ENCODE measurements around the gene GATA2. TPM values are rescaled to one million over a fixed set of nuclear protein-coding genes. Genes with fewer than 3 reads are reported as not detected.

GATA2 gene
- total RNA-seq, 1 donor = 0.72 TPM

DNA sequence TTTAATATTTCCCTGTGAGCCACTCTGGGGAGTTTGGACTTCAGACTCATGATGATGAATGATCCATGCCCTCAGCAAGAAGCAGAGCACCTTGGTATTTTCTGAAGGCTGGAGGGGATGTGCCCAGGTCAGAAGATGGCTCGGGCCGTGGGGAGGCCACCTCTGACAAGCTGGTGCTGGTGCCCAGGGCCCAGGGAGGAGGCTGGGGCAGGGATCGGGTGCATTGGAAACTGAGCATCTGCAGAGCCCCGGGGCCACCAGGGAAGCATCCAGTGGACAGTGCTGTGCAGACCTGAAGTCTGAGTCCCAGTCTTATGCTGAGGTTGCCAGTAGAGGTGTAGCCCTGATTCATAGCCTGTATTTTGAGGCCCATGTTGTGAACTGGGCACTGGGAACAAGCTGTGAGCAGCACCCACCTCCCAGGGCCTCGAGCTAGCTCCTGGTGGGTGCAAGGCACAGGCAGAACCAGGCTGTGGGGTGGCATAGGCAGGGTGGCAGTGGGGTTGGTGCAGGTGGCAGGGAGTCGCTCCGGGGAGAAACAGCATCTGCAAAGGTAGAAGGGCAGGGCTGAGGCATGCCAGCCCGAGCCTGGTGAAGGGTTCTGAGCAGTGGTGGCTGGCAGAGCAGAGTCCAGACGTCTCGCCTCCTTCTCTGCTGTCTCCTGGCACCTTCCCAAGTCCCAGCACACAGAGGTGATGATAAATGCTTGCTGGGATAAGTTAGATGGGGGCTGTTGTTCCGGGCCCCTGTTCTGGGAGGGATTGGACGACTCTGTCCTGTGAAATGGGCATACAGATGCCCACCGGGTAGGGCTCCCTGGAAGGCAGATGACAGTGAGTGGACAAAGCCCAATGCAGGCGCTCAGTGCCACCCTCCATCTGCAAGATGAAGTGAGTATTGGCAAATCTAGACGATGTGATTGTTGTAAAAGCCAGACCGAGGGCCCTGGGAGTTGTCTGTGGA lies 36.9 kb downstream of the GATA2 start:
- Histone ChIP-seq H3K27ac (ENCODE audit: low read depth, low read length) (no peak overlapping the region), H3K27me3 (ENCODE audit: insufficient read depth, low read length) (peaks cover 53% of the 10 kb centered on the region), H3K9me3 (ENCODE audit: low read depth, low read length) (no peaks in the 10 kb centered on the region), H3K4me1 (ENCODE audit: insufficient read depth, low read length) (no peaks in the 10 kb centered on the region), H3K4me3 (ENCODE audit: insufficient read depth, low read length) (no peak overlapping the region), H2AFZ (ENCODE audit: low read length) (no peak overlapping the region), H3K36me3 (ENCODE audit: insufficient read depth, low read length) (no peaks in the 10 kb centered on the region), H4K20me1 (ENCODE audit: insufficient read depth, low read length) (no peaks in the 10 kb centered on the region), H3K4me2 (ENCODE audit: insufficient read depth, low read length) (no peak overlapping the region), H3K79me2 (ENCODE audit: insufficient read depth, low read length) (no peaks in the 10 kb centered on the region)
- TF ChIP-seq, protein P1, sequence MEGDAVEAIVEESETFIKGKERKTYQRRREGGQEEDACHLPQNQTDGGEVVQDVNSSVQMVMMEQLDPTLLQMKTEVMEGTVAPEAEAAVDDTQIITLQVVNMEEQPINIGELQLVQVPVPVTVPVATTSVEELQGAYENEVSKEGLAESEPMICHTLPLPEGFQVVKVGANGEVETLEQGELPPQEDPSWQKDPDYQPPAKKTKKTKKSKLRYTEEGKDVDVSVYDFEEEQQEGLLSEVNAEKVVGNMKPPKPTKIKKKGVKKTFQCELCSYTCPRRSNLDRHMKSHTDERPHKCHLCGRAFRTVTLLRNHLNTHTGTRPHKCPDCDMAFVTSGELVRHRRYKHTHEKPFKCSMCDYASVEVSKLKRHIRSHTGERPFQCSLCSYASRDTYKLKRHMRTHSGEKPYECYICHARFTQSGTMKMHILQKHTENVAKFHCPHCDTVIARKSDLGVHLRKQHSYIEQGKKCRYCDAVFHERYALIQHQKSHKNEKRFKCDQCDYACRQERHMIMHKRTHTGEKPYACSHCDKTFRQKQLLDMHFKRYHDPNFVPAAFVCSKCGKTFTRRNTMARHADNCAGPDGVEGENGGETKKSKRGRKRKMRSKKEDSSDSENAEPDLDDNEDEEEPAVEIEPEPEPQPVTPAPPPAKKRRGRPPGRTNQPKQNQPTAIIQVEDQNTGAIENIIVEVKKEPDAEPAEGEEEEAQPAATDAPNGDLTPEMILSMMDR (IDR thresholded peaks at IDR 0.05; ENCODE audit: extremely low read depth, low read depth, low read length) = no peak
- DNase-seq (ENCODE audit: insufficient read length, low spot score, missing footprints) = no peak

DNA sequence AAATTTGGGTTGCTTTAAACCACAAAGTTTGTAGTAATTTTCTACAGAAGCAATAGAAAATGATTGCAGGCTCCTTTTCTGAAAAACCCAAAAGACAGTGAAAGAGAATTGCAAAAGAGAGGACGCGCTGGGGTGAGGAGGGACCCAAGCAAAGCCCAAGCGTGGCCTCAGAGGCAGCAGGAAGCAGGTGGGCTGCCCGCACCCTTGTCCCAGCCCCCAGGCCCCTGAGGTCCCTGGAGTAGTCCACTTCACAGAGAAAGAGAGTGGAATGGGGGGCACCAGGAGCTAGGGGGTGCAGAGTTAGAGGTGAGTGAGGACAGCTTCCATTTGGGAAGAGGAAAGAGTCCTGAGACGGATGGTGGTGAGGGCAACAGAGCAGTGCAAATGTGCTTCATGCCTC lies 37.9 kb downstream of the GATA2 start:
- Histone ChIP-seq H4K20me1 (ENCODE audit: insufficient read depth, low read length) (no peaks in the 10 kb centered on the region), H3K27me3 (ENCODE audit: insufficient read depth, low read length) (peaks cover 57% of the 10 kb centered on the region), H2AFZ (ENCODE audit: low read length) (no peak overlapping the region), H3K4me1 (ENCODE audit: insufficient read depth, low read length) (no peaks in the 10 kb centered on the region), H3K4me2 (ENCODE audit: insufficient read depth, low read length) (no peak overlapping the region), H3K9me3 (ENCODE audit: low read depth, low read length) (no peaks in the 10 kb centered on the region), H3K36me3 (ENCODE audit: insufficient read depth, low read length) (no peaks in the 10 kb centered on the region), H3K4me3 (ENCODE audit: insufficient read depth, low read length) (no peak overlapping the region), H3K27ac (ENCODE audit: low read depth, low read length) (no peak overlapping the region), H3K79me2 (ENCODE audit: insufficient read depth, low read length) (no peaks in the 10 kb centered on the region)
- TF ChIP-seq, protein P1 (IDR thresholded peaks at IDR 0.05; ENCODE audit: extremely low read depth, low read depth, low read length) = no peak
- no peak for DNase-seq (ENCODE audit: insufficient read length, low spot score, missing footprints)

DNA sequence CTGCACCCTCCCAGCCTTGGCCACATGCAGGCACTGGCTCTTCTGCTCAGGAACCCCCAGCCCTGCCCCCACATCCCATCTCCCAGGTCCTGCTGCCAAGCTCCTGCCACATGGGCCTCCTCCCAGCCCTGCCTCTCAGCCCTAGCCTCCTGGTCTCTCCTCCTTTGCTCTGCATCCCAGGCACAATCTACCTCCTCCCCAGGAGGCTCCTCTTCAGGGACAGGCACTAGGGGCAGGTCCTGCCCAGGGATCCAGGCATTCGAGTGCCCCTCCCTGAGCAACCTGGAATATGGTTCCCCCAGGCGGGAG lies 38.7 kb downstream of the GATA2 start:
- TF ChIP-seq, protein P1 (IDR thresholded peaks at IDR 0.05; ENCODE audit: extremely low read depth, low read depth, low read length) = no peak
- Histone ChIP-seq H3K4me1 (ENCODE audit: insufficient read depth, low read length) (no peaks in the 10 kb centered on the region), H2AFZ (ENCODE audit: low read length) (no peak overlapping the region), H3K27me3 (ENCODE audit: insufficient read depth, low read length) (peaks cover 57% of the 10 kb centered on the region), H3K27ac (ENCODE audit: low read depth, low read length) (no peak overlapping the region), H3K4me2 (ENCODE audit: insufficient read depth, low read length) (no peak overlapping the region), H3K4me3 (ENCODE audit: insufficient read depth, low read length) (no peak overlapping the region), H4K20me1 (ENCODE audit: insufficient read depth, low read length) (no peaks in the 10 kb centered on the region), H3K9me3 (ENCODE audit: low read depth, low read length) (no peaks in the 10 kb centered on the region), H3K79me2 (ENCODE audit: insufficient read depth, low read length) (no peaks in the 10 kb centered on the region), H3K36me3 (ENCODE audit: insufficient read depth, low read length) (no peaks in the 10 kb centered on the region)
- no peak for DNase-seq (ENCODE audit: insufficient read length, low spot score, missing footprints)

DNA sequence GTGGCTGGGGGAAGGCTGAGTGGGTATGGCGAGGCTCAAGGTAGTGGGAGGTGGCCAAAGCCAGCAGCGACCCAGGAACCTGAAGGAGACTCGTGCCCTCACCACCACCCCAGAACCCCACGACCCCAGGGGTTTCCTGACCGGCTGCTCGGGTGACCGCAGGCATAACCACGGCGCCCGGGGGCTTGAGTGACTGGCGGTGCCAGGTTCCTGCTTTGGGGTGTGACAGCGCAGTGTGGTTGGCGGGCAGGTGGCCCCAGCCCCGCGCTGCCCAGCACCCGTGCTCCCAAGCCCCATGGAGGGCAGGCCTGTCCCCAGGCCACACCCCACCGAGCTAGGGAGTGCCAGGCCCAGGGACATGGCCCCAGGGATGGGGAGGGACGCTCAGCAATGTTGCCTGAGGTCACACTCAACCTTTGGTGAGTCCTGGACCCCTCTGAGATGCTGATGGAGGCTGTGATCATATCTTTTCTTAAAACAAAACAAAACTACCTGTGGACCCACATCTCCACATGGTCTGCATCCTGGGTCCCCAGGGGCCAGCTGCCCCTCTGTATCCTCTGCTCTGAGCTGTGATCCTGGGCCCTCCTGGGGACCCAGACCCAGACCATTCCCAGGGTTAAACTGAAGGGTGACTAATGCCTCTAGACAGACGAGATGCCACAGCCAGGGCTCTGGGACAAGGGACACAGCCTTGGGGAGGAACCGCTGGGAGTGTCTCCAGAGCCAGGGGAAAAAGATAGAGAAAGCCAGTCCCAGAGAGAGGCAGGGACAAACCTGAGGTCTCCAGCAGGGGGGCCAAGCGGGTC lies 39.3 kb downstream of the GATA2 start:
- no peak overlapping the region for H3K4me3 ChIP-seq (ENCODE audit: insufficient read depth, low read length)
- no peaks in the 10 kb centered on the region for H3K9me3 ChIP-seq (ENCODE audit: low read depth, low read length)
- H3K27me3 ChIP-seq (ENCODE audit: insufficient read depth, low read length) = peaks cover 57% of the 10 kb centered on the region
- DNase-seq (ENCODE audit: insufficient read length, low spot score, missing footprints) = no peak
- no peaks in the 10 kb centered on the region for H4K20me1 ChIP-seq (ENCODE audit: insufficient read depth, low read length)
- H3K36me3 ChIP-seq (ENCODE audit: insufficient read depth, low read length) = no peaks in the 10 kb centered on the region
- TF ChIP-seq, protein P1 (IDR thresholded peaks at IDR 0.05; ENCODE audit: extremely low read depth, low read depth, low read length) = no peak
- H2AFZ ChIP-seq (ENCODE audit: low read length) = no peak overlapping the region
- no peak overlapping the region for H3K27ac ChIP-seq (ENCODE audit: low read depth, low read length)
- H3K4me2 ChIP-seq (ENCODE audit: insufficient read depth, low read length) = no peak overlapping the region
- H3K79me2 ChIP-seq (ENCODE audit: insufficient read depth, low read length) = no peaks in the 10 kb centered on the region
- no peaks in the 10 kb centered on the region for H3K4me1 ChIP-seq (ENCODE audit: insufficient read depth, low read length)

Data from osteoblast (primary cell).